Skin epidermis (tissue), 12 donors: ENCODE results near the gene YTHDF1.
A peak's percentile ranks its signal among the peaks of the same experiment; 100 is the strongest.
"Not testable (repeated sequence)": the region's sequence is repeated elsewhere in the genome, so short reads cannot be mapped to it uniquely, and the experiment has no call there.

Experiments used
- H3K27ac ChIP-seq, 21 experiments: fragments of 200-600 bp; sonication (generic) in 11 of 21; one replicate each; pipeline ENCODE4 v1.5.0; 2020; ENCODE audit warnings: mild to moderate bottlenecking in 3 of 21, inconsistent platforms in 2 of 21, moderate library complexity in 2 of 21
- H3K4me3 ChIP-seq, 7 experiments: fragments of 200-600 bp; sonication (generic) in 2 of 7; one replicate each; pipeline ENCODE4 v1.5.0; 2020; ENCODE audit warnings: inconsistent platforms in 2 of 7, mild to moderate bottlenecking in 2 of 7, moderate library complexity in 1 of 7

The YTHDF1 gene

DNA sequence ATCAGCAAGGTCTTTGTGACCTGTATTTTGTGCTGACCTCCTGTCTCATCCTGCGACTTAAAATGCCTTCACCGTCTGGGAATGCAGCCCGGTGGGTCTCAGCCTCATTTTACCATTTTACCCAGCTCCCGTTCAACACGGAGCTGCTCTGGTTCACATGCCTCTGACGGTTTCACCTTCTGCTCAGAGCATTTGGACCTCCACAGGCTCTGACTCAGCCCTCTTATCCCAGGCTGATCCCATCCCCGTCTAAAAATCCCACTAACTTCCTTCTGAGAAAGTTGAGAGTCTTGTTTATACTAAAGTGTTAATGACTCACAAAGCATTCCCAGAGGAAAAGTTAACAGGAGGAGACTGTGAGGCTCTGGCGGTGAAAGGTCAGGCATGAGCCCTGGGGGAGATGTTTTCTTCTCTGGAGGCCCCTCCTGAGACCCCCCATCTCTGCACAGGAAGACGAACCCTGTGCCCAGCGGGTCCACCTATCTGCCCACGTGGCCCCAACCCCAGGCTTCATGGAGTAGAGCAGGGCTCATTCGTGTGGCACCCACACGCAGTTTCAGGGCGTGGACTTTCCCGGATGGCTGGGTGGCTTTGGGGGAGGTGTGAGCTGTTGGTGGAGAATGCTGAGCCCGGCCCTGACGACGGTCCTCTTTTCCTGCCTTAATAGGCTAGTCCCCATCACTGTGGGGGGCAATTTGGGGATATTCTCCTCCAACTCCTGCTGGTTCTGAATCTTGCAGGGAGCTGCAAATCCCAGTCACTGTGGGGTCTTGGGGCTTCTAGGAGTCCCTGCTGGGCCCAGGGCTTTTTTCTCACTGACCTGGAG is 16.5 kb upstream of the YTHDF1 start:
- no peak overlapping the region for H3K4me3 ChIP-seq
- H3K27ac ChIP-seq: peak overlapping the region in 1 of 21 experiments; percentile 50

DNA sequence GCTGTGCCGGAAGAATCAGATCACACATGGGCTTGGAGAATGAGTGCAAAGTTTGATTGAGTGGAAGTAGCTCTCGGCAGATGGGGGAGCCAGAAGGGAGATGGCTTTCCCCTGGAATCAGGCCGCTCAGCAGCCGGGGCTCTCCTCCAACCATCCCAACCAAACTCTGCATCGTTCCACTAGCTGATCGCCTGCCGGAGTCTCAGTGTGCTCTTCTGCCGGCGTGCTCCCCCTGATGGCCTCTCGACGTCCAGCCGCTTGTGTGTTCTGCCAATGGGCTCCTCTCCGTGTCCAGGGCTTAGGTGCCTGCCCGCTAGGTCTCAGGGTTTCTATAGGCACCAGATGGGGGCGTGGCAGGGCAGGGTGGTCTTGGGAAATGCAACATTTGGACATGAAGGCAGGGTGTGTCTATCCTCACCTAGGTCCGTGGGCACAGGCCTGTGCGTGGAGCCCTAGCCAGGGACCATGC is 14.9 kb upstream of the YTHDF1 start:
- no peak overlapping the region for H3K27ac ChIP-seq
- H3K4me3 ChIP-seq: no peak overlapping the region

DNA sequence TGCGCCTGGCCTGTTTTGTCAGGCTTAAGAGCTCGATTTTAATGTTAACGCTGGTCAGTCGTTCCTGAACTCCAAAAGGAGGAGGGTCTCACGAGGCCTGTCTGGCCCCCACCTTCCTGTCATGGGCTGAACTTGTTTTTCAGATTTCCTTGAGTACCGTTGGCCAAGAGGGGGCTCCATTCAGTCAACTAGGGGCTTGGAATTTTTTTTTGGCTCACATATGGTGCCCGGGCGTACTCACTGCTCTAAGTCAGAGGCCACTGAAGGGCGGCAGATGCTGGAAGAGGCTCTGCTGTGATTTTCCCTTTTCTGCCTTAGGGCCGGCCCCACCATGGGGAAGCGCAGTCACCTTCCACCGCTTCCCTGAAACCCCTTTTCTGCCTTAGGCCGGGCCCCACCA is 12.9 kb upstream of the YTHDF1 start:
- Histone ChIP-seq H3K27ac (no peak overlapping the region), H3K4me3 (no peak overlapping the region)

DNA sequence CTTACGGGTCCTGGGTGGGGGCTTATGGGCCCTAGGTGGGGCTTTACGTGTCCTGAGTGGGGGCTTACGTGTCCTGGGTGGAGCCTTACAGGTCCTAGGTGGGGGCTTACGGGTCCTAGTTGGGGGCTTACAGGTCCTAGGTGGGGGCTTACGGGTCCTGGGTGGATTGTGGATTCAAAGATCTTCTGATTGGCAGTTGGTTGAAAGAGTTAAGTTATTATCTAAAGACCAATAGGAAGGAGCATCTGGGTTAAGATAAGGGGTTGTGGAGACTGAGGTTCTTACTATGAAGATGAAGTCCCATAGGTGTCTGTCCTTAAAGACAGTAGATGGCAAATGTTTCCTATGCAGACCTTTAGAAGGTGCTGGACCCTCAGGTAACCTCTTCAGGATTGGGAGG is 11.3 kb upstream of the YTHDF1 start:
- no peak overlapping the region for H3K27ac ChIP-seq
- H3K4me3 ChIP-seq: no peak overlapping the region

DNA sequence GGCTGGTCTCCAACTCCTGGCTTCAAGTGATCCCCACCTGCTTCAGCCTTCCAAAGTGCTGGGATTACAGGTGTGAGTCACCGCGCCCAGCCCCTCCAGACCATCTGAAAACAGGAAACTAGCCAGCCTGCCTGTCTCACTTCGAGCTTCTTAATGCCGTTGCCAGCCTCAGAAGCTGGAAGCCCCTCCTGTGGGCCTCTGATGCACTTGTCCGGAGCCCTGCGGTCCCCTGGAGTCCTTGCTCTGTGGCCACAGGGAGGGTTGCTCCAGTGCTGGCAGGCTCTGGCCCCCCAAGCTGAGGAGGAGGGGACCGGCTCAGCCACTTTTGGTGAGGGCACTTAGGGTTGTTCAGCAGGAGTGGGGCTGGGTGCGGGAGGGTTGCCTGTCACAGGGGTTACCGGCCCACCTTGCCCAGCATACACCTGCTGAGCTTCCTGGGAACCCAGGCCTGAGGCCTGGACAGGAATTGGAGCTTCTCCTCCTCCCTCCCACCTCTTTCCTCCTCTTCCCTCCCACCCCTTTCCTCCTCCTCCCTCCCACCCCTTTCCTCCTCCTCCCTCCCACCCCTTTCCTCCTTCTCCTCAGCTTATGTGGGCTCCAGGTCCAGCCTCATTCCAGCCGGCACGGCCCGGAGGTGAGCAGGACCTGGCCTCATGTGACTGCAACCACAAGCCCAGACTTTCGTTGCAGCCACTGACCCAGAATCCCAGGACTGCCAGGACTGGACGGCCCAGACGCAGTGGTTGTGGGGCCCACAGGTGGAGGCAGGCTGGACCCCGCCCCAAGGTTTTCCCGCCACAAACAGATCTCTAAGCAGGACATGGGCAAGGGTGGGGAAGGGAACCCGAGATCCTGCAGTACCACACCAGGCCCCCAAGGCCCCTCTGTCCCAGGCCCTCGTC is 10.4 kb upstream of the YTHDF1 start:
- no peak overlapping the region for H3K27ac ChIP-seq
- H3K4me3 ChIP-seq: no peak overlapping the region

DNA sequence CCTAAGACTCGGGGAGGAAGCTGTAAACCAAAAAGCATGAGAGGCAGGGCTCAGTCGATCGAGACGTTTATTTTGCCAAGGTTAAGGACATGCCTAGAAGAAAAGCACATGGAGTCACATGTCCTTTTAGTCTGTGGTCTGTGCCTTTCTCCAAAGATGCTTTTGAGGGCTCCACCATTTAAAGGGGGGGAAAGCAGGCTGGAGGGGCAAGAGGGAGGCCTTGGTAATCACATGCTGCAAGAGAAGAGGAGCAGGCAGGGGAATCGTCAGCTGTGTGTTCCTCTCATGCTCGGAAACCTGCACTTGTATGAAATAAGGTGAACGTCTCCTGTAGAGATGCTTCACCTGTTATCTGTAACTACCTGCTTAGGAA is 9.1 kb upstream of the YTHDF1 start:
- H3K27ac ChIP-seq: no peak overlapping the region
- H3K4me3 ChIP-seq: no peak overlapping the region

DNA sequence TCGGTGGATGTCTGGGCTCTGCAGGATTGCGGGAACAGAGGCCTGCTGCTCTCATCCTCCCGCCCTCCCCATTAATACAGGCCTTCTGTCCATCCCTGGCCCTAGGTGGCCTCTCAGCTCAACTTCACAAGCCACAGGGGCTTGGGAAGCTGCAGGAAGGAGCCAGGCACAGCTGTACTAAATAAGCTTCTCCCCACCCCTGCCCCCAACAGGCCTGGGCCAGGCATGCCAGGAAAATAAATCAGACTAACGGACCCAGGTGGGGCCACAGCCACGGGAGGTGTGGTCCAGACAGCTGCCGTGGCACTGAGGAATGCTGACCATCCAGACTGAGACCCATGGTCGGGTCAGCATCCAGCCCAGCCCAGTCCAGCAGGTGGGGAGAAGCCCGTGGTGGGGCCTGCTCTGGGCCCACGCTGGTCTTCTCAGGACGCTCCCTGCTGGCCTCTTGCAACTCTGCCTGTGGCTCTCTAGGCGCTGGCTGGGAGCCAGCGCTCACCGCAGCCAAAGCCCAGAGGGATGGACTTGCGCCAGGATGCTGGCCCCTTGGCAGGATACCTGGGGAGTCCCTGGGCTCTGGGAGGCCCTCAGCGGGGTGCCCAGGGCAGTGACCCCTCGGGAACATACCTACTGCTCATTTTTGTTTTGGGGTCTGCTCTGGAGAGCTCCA is 8.6 kb upstream of the YTHDF1 start:
- no peak overlapping the region for H3K4me3 ChIP-seq
- H3K27ac ChIP-seq: no peak overlapping the region

DNA sequence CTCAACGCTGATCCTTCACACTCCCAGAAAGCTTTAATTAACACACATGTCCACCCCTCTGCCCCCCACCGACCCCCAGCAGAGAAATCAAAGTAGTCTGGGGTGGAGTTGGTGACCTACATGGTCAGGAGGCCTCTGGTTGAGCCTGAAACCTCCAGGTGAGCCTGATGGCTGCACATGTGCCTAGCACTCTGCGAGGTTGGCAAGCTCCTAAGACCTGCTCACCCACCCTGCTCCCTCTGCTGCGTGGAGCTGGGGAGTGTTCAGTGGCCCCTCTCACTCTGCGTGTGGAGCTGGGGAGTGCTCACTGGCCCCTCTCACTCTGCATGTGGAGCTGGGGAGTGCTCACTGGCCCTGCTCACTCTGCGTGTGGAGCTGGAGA is 7.9 kb upstream of the YTHDF1 start:
- H3K27ac ChIP-seq: no peak overlapping the region
- no peak overlapping the region for H3K4me3 ChIP-seq

DNA sequence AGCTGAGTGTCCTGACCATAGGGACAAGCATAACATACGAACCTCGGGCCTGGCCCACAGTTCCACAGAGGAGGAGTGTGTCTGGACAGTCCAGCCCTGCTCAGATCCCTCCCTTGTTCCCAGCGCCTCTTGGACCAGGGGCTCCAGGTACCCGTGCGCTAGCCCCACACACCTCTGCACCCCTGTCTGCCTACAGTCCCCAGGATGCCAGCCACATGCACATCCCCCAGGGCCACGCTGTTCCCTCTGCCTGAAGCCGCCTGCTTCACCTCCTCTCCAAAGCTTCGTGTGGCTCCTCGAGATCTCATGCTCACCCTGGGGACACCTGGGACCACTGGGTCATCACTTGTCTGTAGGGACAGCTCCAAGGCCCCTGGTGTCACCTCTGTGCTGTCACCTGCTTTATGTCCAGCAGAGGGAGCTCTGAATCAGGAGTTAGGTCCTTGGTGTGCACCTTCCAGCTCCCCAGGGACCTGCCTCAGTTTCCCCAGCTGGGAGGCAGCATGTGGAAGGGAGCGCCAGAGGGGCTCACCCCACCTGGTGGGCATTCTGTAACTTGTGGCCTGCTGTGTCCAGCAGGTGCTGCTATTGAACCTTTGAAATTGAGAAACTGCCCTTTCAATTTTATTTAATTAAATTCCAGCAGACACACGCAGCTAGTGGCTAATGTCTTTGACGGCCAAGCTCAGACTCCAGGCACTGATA is 7.3 kb upstream of the YTHDF1 start:
- Histone ChIP-seq H3K4me3 (no peak overlapping the region), H3K27ac (no peak overlapping the region)

DNA sequence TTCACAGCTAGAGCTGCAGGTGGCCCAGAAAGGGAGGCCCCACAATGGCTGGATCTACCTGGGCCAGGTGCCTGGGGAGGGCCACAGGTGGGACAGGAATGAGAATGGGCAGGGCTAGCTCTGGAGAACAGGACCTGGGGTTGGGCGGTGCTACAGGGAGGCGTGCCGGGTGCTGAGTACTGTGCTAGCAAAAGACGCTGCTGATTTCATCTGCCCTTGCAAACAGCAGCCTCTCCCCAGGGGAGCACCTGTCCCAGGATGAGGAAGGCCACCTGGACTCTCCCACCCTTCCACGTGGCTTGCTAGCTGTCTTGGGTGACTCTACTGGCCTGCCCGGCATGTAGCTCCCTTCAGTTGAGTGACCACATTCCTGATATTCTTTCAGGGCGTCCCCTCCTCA is 6.6 kb upstream of the YTHDF1 start:
- Histone ChIP-seq H3K27ac (no peak overlapping the region), H3K4me3 (no peak overlapping the region)

DNA sequence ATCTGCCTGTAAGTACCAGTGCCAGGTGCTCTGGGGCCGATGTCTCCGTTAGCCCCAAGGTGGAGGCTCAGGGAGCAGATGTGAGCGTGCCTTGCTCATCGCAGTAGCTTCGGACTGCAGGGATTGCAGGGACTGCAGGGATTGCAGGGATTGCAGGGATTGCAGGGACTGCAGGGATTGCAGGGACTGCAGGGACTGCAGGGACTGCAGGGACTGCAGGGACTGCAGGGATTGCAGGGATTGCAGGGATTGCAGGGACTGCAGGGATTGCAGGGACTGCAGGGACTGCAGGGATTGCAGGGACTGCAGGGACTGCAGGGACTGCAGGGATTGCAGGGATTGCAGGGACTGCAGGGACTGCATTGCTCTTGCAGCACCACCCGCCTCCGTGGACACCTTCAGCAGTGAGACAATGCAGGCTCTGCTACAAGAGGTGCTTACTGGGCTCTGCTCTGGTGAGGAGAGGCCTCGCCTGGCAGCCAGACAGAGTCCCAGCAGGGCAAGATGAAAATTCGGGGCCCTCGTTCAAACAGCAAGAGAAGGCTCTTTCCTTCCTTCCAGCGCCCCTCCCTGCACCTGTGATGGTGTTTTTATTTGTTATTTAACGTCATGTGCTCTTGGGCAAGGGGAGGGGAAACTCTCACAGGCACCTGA is 5.6 kb upstream of the YTHDF1 start:
- not testable (repeated sequence) for H3K27ac ChIP-seq, H3K4me3 ChIP-seq

DNA sequence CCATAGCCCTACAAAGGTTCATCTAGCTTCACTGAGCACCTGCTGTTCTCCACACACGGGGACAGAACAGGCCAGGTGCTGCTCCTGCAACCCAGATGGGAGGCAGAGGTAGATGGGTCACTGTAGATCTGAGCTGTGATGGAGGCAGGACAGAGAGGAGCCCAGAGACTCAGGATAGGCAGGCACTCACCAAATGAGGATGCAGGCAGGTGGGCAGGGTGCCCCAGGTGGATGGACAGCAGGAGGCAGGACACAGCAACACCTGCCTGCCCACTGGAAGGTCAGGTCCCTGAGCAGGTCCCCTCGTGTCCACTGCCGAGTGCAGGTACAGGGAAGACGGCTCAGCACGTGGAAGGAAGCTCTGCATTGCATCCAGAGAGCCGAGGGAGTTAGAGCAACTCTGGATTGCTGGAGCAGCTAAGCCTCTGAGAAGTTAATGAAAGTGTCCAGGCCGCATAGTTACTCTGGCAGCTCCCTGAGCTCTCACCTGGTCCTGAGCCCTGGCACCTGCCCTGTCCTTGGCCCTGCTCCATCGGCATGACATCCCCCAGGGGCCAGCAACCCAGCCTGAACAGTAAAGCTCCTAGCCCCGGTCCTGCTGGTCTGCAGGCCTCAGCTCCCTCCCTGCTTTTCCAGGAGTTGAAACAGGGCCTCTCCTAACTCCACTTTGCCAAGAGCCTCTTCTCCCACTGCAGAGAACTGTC is 4.9 kb upstream of the YTHDF1 start:
- H3K4me3 ChIP-seq: no peak overlapping the region

DNA sequence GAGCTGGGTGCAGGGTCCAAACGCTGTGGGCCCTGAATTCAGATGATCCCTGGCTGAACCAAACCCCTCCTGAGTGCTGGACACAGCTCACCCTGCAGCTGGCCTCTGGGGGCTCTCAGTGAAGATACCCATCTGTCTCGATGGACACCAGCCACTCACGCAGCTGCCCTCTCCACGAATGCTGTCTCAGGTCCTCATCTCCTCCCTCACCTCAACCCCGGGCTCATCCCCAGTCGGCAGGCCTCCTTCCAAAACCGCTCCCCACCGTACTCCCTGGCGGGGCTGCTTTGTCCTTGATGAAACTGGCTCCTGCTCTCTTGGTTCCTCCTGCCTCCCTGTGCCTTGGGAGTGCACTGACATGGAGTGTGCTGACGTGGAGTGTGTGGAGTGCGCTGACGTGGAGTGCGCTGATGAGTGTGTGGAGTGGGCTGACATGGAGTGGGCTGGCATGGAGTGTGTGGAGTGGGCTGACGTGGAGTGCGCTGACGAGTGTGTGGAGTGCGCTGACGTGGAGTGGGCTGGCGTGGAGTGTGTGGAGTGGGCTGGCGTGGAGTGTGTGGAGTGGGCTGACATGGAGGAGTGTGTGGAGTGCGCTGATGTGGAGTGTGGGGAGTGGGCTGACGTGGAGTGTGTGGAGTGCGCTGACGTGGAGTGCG is 4.1 kb upstream of the YTHDF1 start:
- no peak overlapping the region for H3K27ac ChIP-seq
- H3K4me3 ChIP-seq: no peak overlapping the region

More for the DNA sequence above, 4.9 kb upstream of the YTHDF1 start:
- H3K27ac ChIP-seq: no peak overlapping the region

DNA sequence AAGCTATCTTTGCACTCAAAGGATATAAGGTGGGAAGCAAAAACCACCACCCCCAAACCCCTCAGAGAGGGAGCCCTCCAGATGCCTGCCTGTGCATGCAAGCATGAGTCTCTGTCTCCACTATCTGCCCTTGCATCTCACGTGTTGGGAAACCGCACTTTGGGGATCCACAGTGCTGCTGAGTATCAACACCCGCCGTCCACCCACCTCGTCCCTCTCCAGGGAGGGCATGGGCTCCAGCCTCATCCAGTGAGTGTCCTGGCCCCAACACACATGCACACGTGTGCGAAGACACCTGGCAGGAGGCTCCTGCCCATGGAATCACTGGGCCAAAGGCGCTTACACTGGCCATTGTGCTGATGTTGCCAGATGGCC is 3.5 kb upstream of the YTHDF1 start:
- Histone ChIP-seq H3K27ac (no peak overlapping the region), H3K4me3 (no peak overlapping the region)

DNA sequence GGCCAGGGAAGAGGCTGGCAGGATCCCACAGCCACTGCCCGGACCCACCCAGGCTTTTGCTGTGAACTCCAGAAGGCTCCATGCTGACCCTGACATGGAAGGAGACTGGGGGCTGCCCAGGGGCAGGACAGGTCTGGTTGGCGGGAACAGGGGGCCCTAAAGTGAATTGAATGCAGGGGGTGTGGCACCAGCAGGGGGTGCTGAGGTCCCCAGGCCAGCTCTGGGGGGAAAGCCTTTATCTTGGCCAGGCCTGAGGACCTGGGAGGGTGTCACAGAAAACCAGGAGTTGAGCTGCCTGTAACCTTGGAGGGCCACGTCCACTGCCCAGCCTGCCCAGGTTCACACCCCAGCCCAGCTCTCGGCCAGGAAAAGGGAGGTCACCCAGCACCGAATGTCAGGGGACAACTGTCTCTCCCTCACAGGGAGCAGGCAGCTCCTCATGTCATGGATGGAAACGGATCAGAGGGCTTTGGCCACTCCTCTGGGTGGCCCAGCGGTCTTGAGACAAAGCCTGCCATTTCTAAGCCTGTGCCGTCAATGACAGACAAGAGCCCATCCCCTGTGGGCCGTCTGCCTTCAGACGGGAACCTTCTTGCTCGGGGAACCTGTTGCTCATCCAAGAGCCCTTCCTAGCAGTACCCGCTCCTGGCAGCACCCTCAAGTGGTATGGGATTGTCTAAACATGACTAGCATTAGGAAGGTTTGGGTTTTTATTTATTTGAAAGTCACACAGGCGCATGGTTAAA is 2.9 kb upstream of the YTHDF1 start:
- Histone ChIP-seq H3K27ac (no peak overlapping the region), H3K4me3 (no peak overlapping the region)

DNA sequence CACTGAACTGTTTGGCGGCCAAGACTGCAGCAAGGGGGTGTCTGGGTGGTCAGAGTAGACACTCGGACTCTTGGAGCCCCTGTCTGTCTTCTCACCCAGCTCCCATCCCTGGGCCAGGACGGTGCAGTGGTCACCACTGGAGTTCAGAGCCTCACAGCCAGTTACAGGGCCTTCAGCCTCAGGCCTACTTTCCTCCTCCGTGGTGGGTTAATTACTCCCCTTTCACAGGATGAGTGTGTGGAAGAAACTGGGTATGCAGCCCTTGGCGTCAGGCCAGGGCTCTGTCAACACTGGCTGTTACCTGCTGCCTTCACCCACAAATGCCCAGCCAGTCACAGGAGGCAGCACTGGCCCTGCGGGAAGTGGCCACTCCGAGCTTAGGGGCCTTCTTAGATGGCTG is 1.8 kb upstream of the YTHDF1 start:
- Histone ChIP-seq H3K27ac (no peak overlapping the region), H3K4me3 (no peak overlapping the region)

DNA sequence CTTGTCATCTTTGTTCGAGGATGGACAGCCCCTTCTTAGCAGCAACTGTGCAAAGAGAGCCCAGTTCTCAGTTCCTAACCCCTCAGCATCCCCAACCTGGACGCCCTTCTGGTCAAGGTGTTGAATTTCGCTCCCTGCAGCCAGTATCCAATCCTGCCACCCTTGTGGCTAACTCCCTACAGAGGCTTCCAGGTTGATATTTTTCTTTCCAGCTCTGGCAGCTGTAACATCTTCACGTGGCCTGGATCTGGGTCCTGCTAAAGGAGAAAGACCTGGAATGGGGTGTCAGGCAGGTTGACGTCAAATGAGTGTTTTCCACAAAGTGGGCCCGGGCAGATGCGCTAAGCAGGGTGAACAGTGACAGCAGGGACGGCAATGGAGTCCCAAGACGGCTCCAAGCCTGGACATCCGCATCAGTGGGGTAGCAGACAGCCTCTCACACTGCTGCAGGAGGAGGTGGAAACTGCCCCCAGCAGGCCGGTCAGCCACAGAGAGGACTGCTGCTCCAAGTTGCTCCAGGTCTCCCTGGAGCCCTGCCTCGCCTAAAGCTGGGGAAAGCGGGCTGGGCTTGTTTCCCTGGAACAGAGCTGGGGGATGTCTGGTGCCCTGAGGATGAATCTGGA is 1.0 kb upstream of the YTHDF1 start:
- peak overlapping the region; percentile 49 to 98 (median 91) for H3K4me3 ChIP-seq
- peak overlapping the region in 18 of 21 experiments; percentile 73 to 96 (median 89) for H3K27ac ChIP-seq
